ENCODE results near the gene CALHM3.

The CALHM3 gene

DNA sequence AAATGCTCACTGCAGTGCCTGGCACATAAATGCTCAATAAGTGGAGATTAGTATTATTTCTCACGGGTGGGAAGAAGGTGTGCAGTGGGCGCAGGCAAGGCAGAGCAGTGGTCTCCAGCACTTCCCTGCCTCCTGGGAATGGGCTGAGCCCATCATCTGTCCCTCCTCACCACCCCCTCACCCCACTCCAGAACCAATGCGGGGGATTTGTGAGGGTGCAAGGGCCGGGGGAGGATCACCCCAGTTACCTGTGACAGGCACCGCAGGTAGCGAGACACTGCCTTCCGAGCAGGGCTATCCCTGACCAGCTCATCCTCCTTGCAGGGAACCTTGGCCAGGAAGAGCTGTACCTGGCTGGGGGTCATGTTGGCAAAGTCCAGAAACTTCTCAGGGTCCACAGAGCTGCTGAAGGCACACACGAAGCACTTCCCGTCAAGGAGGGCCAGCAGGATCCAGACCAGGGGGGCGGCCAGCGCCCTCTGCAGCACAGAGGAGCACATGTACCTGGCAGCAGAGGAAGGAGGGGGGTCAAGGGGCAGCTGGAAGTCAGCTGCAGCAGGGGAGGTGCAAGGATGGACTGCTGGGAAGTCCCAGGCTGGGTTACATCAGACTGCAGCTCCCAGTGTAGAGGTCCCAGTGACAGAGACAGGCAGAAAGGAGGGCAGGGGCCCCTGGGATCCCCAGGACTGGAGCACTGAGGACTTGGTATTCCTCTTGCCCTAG, 2.8 kb downstream of the CALHM3 start:
- in situ Hi-C loops (cut with MboI; ENCODE audit: low sequenced_read_pairs), result loop anchor here (25.0 kb wide), 1 partner anchor 564 kb away; the partner anchor contains the start of gene CNNM2

DNA sequence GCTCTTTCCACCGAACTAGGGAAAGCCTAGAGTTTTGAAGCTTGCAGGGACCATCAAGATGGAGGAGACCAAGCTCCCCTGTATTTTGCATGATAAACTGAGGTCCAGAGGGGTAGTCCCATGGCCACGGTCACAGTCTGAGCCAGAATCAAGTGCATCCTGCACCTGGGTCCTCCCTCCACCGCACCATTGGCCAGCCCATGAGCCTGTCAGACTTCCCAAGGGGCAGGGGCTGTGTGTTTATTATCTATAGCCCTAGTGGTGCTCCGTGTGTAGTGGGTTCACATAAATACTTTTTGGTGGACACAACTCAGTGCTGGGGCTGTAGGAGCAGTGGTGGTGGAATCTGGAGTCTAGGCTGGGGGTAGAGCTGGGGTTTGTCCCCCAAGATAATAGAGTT, 3.6 kb downstream of the CALHM3 start:
- in situ Hi-C loops (cut with MboI; ENCODE audit: low sequenced_read_pairs), result loop anchor here (25.0 kb wide), 1 partner anchor 563 kb away; the partner anchor contains the start of gene CNNM2

GRCh38 chr10:103474077-103474476, 5.0 kb downstream of the CALHM3 start:
- in situ Hi-C loops (cut with MboI; ENCODE audit: low sequenced_read_pairs), result no loop called here

- in situ Hi-C loops (cut with MboI; ENCODE audit: low sequenced_read_pairs), result no loop called here
Observed at GRCh38 chr10:103473261-103473671, 5.8 kb downstream of the CALHM3 start.

- in situ Hi-C loops (cut with MboI; ENCODE audit: low sequenced_read_pairs), result no loop called here
Observed at GRCh38 chr10:103472005-103472404, 7.0 kb downstream of the CALHM3 start.

DNA sequence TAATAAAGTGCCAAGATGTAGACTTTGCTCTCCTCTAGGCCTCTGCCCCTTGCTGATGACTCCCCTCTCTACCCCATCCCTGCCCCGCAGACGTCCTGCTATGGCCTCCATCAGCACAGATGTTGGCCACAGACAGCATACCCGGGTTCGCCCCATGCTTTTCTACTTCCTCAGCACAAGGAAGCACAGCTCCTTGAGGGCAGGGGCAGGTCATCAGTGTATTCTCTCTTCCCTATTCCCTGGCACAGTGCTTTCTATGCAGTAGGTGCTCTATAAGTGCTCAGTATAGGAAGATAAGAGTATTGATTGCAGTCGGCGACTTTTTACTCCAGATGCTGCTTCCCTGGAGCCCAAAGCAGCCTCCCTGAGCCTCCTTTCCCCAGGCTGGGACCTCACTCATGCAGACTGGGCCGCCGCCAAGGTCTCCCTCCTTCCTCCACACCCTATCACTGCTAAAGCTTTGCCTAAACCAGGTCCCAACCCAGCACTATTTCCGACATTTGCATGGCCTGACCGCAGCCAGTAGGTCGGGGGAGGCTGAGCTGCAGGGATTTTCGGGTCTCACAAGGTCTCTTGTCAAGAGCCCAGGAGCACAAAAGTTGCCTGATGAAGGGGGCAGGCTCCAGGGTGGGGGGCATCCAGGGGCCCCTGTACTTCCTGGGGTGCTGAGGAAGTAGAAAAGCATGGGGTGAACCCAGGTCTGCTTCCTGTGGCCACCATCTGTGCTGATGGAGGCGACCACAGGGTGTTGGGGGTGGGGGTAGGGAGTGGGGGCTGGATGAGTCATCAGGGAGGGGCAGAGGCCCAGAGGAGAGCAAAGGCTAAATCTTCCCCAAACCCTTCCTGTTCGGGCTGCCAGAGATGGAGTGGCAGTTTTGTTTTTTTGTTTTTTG, 8.0 kb downstream of the CALHM3 start:
- in situ Hi-C loops (cut with MboI; ENCODE audit: low sequenced_read_pairs), result no loop called here

- in situ Hi-C loops (cut with MboI; ENCODE audit: low sequenced_read_pairs), result no loop called here
Observed at GRCh38 chr10:103469201-103469600, 9.8 kb downstream of the CALHM3 start.

DNA sequence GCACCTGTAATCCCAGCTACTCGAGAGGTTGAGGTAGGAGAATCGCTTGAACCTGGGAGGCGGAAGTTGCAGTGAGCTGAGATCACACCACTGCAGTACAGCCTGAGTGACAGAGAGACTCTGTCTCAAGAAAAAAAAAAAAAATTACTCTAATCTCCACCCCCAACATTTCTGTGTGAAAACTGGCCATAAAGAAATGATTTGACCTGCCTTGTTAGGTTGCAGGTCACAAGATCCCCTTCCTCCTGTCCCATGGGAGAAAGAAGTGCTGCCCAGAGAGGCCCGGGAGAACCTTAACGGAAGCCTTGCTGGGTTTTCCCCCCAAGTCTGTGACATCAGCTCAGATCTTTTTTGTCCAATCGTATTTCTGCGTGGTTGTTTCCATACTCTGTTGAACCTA, 11.6 kb downstream of the CALHM3 start:
- in situ Hi-C loops (cut with MboI; ENCODE audit: low sequenced_read_pairs), result no loop called here

DNA sequence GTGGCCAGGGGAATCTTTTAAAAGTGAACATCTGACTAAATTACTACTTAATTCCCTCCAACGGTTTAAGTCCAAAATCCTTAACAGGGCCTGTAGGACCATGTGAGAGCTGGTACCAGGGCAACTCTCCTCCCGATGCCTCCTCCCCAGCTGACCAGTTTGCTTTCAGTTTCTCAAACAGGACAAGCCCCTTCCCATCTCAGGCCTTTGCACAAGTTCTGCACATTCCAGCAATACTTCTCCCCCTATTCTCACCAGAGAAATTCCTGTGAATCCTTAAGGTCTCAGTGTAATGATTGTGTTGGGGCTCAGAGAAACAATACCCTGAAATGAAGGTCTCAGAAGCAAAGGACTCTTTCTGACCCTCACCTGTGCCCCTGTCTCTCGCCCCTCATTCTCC, 12.3 kb downstream of the CALHM3 start:
- in situ Hi-C loops (cut with MboI; ENCODE audit: low sequenced_read_pairs), result no loop called here

DNA sequence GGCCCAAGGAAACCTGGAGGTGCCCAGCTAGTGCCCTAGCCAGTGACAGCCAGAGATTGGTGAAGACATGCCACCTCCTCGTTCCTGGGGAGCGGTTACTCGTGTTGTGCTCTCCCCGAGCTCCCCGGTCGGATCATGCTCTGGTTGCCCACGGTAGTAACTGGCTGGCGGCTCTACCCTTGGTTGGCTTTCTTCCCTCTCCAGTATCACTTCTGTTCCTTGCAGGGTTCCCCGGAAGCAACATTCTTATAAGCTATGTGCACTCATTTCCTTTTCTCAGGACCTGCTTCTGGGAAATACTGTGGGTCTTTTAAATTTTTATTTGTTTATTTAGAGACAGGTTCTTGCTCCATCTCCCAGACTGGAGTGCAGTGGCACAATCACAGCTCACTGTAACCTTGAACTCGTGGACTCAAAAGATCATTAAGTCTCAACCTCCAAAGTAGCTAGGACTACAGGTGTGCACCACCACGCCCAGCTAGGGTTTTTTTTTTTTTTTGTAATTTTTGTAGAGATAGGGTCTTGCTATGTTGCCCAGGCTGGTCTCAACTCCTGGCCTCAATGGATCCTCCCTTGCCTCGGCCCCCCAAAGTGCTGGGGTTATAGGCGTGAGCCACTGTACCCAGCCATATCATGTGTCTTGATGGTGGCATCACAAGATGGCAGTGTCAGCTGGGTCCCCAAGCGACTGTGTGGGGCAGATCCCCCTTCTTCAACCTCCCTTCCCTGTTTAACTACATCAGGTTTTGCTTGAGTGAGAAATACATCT, 13.4 kb downstream of the CALHM3 start:
- in situ Hi-C loops (cut with MboI; ENCODE audit: low sequenced_read_pairs), result no loop called here

GRCh38 chr10:103463499-103463898, 15.5 kb downstream of the CALHM3 start:
- in situ Hi-C loops (cut with MboI; ENCODE audit: low sequenced_read_pairs), result no loop called here

DNA sequence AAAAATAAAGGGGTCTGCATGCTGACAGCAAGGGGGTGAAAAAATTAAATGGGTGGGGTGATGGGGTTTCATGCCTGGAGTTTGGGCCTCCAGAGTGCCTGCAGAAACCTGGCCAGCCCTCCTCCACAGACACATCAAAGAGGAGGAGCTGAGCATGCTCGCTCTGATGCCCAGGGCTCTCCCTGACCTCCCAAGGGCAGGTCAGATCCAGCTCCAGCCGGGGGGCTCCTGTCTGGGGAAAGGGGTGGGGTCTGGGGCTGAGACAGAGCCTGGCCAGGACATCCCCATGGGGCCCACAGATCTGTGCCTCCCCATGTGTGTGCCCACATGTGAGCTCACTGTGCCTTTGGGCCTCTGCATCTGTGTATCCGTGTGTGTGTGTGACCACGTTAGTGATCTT, 19.4 kb downstream of the CALHM3 start:
- in situ Hi-C loops (cut with MboI; ENCODE audit: low sequenced_read_pairs), result no loop called here

- in situ Hi-C loops (cut with MboI; ENCODE audit: low sequenced_read_pairs), result no loop called here
Observed at GRCh38 chr10:103458720-103459119, 20.3 kb downstream of the CALHM3 start, which contains the start of gene CALHM1. Gene CALHM1, minus strand, starts transcription at chr10:103458900. Its CDS starts 149 bp downstream, at chr10:103458751.

DNA sequence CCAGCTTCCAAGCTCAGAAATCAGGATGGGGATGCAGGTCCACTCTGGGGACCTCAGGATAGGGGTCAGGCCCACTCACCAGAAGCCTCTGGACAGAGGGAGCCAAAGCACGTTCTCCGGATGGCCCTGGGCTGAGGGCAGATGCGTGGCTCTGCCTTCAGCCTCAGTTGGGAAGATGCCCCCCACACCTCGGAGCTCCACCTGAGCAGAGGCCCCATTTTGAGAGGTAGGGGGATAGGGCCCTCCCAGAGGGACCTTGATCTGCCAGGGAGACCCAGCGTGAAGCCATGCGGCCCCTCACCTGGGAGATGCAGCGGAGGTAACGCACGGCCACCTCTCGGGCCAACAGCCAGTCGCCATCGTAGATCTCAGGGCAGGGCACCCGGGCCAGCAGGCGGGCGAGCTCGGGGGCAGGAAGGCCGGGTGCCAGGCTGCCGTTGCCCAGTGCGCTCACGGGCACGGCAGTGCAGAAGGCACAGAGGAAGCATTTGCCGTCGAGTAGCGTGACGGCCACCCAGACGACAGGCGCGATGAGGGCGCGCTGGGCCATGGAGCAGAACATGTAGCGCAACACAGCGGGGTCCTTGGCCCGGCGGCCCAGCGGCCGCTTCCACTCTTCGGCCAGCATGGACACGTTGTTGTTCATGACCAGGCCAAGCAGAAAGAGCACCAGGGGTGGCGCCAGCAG, 21.0 kb downstream of the CALHM3 start:
- in situ Hi-C loops (cut with MboI; ENCODE audit: low sequenced_read_pairs), result no loop called here

DNA sequence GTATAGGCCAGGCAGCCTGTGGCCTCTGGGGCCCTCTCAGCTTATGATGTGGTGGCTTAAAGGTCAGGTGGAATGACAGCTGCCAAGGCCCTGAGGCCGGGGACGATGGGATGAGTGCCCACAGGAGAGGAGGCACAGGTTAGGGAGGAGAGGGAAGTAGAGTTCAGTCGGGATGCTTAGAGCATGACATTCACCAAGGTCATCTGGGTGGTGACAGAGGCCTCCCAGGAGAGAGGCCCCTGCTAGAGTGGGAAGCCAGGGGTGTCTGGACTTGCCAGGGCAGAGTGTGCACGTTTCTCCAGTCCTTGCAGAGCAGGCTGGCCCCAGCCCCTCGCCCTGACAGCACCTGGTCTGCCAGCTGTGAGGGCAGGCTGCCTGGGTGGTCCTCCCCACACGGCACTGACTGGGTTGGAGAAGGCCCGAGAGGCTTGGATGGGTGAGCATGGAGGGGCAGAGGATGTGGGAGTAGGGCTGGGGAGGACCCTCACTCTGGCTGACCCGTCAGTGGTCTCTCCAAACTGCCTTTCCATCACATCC, 21.8 kb downstream of the CALHM3 start:
- in situ Hi-C loops (cut with MboI; ENCODE audit: low sequenced_read_pairs), result no loop called here

DNA sequence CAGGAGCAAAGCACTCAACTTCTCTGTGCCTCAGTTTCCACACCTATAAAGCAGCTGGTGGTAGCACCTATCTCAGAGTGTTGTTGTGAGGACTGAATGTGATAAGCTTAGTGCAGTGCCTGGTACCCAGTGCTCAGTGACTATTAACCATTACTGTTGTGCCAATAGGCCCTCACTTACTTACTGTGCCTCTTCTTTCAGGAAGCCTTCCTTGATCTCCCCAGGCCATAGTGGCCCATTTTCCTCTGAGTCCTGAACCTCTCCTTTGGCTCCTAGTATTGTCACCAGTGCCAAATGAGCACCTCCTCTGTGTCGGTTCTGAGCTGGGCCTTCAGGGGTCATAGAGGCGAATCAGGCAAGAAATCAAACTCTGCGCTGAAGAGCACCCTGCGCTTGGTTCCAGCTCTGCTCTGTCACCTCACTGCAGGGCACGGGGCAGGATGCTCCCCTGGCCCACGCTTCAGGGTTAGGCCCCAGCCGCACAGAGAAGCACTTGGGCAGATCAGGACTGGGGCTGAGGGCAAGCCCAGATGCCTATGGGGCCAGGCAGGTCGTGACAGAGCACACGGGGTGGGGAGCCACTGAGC, 22.9 kb downstream of the CALHM3 start:
- in situ Hi-C loops (cut with MboI; ENCODE audit: low sequenced_read_pairs), result no loop called here

- in situ Hi-C loops (cut with MboI; ENCODE audit: low sequenced_read_pairs), result no loop called here
Observed at GRCh38 chr10:103455235-103455634, 23.8 kb downstream of the CALHM3 start.

- in situ Hi-C loops (cut with MboI; ENCODE audit: low sequenced_read_pairs), result no loop called here
Observed at GRCh38 chr10:103454026-103454425, 25.0 kb downstream of the CALHM3 start.

GRCh38 chr10:103452506-103453230, 26.4 kb downstream of the CALHM3 start:
- in situ Hi-C loops (cut with MboI; ENCODE audit: low sequenced_read_pairs), result no loop called here
